NK-92 (cell line): ENCODE measurements around the gene NR3C1.

Experiments
- DNase-seq: peaks from one replicate; lab custom pipeline; 2025; ENCODE audit not compliant: unreplicated experiment; lab: John Stamatoyannopoulos, UW

Gene NR3C1

GRCh38 chr5:143315214-143315613 is 88.3 kb downstream of the NR3C1 start:
- DNase-seq = no peak

- no peak for DNase-seq
These were observed 88.8 kb downstream of the NR3C1 start for GRCh38 chr5:143314659-143315058.

GRCh38 chr5:143314099-143314498 is 89.4 kb downstream of the NR3C1 start:
- no peak for DNase-seq

GRCh38 chr5:143313298-143313852 is 90.1 kb downstream of the NR3C1 start:
- no peak for DNase-seq

GRCh38 chr5:143312822-143313221 is 90.7 kb downstream of the NR3C1 start:
- DNase-seq = no peak

- DNase-seq = no peak
These were observed 91.5 kb downstream of the NR3C1 start for GRCh38 chr5:143311955-143312354.

- DNase-seq = no peak
These were observed 92.1 kb downstream of the NR3C1 start for GRCh38 chr5:143311428-143311827.

GRCh38 chr5:143309661-143310431 is 93.6 kb downstream of the NR3C1 start:
- DNase-seq = no peak

- DNase-seq = no peak
These were observed 94.8 kb downstream of the NR3C1 start for GRCh38 chr5:143308731-143309130.

GRCh38 chr5:143306040-143306439 is 97.4 kb downstream of the NR3C1 start:
- no peak for DNase-seq

GRCh38 chr5:143304836-143305475 is 98.5 kb downstream of the NR3C1 start:
- no peak for DNase-seq

GRCh38 chr5:143302341-143303045 is 101.0 kb downstream of the NR3C1 start:
- DNase-seq = no peak

- no peak for DNase-seq
These were observed 105.7 kb downstream of the NR3C1 start for GRCh38 chr5:143297756-143298155.

GRCh38 chr5:143290125-143290524 is 113.4 kb downstream of the NR3C1 start:
- DNase-seq = no peak

- no peak for DNase-seq
These were observed 119.0 kb downstream of the NR3C1 start for GRCh38 chr5:143284521-143284920.

GRCh38 chr5:143284002-143284401 is 119.5 kb downstream of the NR3C1 start:
- DNase-seq = no peak

- DNase-seq = no peak
These were observed 122.3 kb downstream of the NR3C1 start for GRCh38 chr5:143281226-143281625.

- DNase-seq = no peak
These were observed 123.8 kb downstream of the NR3C1 start for GRCh38 chr5:143279698-143280097.

- no peak for DNase-seq
These were observed 126.0 kb downstream of the NR3C1 start for GRCh38 chr5:143277536-143277935.

GRCh38 chr5:143275512-143276363 is 127.7 kb downstream of the NR3C1 start:
- DNase-seq = no peak

GRCh38 chr5:143274952-143275351 is 128.5 kb downstream of the NR3C1 start:
- no peak for DNase-seq
